GM18526 (cell line): ENCODE measurements around the gene ITLN2.

Experiments
- POLR2A ChIP-seq: IDR thresholded peaks from 3 replicates; pipeline ENCODE4 v1.6.1; 2011; ENCODE audit not compliant: insufficient read length; ENCODE audit errors: extremely low read depth

ITLN2 gene

DNA sequence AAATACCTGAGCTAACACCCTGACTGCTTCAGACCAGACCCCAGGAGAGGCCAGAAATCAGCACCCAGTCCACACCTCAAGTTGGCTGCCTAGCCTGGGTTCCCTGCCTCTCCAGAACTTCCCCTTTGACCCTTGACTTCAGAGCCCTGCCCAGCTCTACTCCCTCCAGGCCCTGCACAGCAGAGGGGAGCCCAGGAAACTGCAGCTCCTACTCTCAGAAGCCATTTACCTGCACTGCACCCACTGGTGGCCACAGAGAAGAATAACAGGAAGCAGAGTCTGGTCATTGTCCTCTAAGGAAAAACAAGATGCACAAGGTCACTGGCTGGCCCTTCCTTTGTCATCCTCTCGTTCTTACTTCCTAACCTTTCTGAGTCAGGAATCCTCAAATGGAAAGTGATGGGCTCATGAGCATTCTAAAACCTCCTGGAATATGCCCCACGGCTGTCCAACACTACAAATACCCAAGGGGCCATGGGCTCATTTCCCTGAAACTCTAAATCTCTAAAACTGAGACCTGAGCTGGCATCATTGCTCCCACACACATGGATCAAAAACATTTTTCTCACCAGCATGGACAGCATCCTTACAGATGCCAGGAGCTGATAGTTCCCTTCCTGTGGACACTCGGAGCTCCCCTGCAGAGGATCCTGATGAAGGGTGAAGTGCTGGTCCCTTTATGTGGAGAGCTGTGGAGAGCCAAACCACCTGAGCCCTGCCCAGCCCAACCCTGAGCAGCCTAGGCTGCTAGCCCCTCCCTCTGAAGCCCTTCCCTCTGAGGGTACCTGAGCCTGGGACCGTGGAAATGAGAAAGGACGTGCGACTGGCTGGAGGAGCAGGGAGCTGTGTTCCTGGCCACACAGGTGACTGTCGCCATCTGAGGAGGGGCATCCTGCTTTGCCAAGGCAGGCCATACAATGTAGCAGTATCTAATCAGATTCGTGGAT lies at the start of gene ITLN2:
ITLN2 (minus strand) TSS at position 652 of the 947 bp plus-strand sequence; CDS start at position 584, 68 bp downstream.
- TF ChIP-seq POLR2A: no peak

DNA sequence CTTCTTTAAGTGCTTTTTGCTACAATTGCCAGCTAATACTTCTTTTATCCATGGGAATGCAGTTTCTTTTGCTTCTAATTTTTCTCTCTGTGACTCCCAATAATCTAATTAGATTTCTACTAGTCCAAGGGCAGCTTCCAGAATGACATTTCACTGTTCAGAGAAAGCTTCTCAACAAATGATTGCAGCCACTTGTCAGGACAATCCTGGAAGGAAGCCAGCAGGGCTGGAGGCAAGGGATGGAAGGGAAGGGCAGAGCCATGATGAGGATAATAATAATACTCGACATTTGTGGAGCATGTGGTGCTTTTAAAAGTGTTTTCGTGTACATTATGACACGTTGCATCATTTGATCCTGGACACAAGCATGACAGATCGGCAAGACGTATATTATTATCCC lies 46.9 kb upstream of the ITLN2 start:
- no peak for TF ChIP-seq POLR2A

DNA sequence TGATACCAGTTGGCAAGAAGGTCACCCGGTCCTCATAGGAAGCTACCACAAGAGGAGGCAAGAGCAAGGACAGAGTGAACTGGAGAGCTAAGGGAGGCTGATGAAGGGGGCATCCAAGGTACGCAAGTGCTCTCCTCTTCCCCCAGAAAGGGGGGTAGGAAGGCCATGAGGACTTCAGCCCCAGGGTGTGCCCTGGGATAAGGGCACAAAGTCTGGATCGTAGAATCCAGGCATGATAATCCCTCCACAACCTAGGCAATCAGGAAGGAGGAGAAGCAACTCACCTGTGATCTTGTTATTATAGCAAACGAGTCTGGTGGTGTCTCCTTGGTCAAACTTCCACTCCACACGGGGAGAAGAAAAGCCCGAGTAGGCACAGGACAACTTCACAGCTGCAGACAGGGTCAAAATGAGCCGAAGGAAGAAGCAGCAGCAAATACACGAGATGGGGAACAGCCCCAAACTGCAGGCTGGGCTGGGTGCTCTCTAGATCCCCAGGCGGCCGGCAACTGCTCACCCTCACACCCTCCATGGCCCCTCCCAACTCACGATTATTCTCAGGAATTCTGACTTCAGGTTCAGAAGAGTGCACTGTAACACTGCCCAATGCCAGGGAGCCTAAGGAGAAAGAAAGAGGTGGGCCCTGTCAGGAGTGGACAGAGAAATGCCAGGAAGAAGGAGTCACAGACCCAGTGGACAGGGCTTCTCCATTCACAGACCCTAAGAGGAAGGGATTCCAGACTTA lies 46.3 kb upstream of the ITLN2 start:
- TF ChIP-seq POLR2A: no peak

DNA sequence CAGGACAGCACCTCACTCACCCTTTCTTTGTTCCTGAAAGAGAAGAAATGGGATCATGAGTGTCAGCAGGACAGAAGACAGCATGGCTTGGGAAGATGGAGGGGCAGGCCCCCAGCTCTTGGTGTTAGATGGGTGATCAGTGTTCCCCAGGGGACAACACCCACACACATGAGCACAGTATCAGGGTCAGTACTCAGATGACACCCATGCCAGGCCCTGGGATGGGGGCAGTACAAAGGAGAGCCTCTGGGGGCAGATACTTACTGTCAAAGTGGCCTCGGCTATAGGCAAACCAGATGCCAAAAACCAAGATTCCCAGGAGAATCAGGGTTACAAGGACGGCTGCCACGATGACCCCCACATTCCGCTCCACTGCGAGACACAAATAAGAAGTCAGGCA lies 44.8 kb upstream of the ITLN2 start:
- no peak for TF ChIP-seq POLR2A

DNA sequence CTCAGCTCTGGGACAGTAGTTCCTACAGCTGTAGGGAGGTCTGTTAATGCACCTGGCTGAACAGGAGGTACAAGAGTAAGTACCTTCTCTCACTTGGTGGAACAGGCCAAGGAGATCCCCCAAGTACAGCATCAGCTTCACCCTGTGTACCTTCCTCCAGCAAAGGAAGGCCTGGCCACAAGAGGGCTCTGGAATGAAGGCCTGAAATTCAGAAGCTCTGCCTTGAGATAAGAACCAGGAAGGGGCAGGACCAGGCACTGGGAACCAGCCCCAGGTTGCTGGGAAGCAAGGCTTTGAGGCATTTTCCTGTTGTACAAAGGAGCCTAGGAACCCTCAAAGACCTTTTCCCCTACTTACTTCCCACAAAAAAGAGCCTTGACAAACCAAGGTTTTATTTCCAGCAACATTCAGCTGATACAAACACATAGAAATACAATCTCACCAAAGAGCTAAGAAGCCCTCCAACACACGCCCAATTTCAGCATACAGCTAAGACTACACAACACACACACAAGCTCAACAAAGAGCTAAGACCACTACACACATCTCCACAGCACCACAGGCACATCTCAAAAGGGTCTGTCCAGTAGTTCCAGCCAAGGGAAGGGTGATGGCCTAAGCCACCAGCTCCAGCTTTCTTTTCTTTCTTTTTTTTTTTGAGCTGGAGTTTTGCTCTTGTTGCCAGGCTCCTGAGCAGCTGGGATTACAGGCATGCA lies 42.9 kb upstream of the ITLN2 start:
- TF ChIP-seq POLR2A: no peak

DNA sequence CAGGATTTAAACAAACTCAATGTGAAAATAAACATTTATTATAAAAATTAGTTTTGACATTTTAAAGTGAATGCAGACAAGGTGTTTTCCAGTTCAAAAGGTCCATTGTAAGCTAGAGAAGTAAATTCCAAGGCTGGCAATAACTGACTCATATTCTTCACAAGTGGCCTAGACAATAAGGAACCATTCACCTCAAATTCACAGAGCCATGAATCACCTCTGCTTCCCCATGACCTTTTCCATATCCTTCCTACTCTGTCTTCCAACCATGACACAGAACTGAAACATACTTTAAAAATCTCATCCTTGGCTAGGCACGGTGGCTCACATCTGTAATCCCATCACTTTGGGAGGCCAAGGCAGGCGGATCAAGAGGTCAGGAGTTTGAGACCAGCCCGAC lies 41.6 kb upstream of the ITLN2 start:
- TF ChIP-seq POLR2A: no peak

DNA sequence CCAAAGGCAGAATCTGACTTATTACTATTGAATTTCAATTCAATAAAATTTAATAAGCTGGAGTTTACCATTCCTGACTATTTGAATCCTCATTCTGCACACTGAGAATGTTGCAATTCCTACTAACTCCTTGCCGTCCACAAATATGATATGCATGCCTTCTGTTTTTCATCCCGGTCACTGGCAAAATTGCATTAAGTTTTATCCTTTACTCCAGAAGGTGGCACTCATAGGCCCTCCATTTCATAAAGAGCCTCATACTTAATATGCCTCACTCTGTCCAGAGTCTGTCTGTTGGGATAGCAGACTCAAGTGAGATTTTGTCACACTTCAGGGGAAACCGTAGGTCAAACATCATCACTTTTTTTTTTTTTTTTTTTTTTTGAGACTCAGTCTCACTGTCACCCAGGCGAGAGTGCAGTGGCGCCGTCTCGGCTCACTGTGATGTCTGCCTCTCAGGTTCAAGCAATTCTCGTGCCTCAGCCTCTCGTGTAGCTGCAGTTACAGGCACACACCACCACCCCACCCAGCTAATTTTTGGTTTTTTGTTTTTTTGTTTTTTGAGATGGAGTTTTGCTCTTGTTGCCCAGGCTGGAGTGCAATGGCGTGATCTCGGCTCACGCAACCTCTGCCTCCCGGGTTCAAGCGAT lies 39.1 kb upstream of the ITLN2 start:
- no peak for TF ChIP-seq POLR2A

DNA sequence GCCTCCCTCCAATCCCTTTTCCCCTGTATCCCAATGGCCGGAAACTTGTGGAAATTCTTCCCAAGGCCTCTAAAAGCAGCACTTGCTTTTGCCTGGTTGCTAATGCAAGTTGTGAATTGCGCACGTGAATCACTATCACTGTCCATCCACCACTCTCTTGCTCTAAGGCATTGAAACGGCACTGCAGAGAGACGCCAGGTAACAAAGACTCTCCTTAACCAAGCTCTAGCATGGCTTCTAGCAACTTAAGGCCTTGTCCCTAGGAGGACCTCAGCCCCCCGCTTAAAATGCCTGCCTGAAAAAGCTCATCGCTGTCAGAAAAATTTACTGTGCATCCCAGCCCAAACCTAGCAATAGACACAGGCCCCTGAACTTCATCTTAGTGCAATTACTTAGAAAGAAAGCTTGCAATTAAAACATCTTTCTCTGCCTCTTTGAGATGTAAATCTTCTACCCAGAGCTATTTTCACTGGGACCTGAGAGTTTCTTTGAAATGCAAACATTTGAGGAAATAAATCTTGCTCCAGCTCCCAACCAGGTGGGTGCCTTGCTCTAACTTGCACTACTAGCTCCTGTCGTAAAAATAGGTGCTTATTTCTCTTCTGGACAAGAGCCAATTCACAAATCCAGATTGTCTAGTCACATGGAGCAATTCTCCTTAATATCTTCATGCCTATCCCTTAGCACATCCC lies 32.9 kb upstream of the ITLN2 start:
- TF ChIP-seq POLR2A: no peak

DNA sequence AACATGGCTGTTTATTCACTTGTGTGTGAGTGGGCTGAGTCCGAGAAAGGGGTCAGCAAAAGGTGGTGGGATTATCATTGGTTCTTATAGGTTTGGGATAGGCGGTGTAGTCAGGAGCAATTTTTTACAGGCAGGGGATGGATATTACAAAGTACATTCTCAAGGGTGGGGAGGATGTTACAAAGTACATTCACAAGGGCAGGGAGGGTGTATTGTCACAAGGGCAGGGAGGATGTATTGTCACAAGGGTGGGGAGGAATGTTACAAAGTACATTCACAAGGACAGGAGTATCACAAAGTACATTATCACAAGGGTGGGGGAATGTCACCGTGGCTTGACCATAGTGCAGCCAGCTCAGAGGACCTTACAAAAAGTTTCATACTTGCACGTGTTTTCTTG lies 31.1 kb upstream of the ITLN2 start:
- TF ChIP-seq POLR2A: no peak

DNA sequence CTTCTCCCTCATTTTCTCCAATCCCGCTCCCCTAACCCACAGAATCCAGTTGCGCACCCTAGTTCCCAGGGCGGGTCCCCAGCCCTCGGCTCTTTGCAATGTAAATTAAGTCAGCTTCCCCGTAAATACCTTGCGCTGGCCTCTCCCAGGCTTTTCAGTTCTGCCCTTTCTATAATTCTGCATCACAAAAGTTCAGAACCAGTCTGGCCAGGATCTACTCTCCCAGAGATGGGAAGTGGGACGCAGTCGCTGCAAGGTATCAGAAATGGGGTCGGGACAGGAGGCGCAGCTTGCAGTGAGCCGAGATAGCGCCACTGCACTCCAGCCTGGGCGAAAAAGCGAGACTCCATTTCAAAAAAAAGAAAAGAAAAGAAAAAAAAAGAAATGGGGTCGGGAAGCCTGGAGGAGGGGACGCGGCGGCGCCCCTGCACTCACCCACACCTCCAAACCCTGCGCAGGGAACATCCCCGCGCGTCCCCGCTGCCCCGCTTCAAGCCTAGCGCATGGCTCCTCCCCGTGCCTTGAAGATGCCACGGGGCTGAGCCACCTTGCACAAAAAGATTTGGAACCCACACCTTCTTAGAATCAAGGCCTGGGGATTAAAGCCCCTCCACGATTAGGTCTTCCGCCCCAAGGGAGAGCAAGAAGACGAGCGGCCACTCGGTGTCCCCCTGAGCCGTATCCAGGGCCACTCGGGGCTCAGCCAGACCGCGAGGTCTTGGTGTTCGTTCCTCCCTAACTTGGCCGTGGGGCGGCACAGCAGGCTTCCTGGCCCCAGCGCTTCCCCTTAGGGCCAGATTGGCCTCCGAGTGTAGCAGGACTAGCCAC lies 27.2 kb upstream of the ITLN2 start:
- TF ChIP-seq POLR2A: no peak

DNA sequence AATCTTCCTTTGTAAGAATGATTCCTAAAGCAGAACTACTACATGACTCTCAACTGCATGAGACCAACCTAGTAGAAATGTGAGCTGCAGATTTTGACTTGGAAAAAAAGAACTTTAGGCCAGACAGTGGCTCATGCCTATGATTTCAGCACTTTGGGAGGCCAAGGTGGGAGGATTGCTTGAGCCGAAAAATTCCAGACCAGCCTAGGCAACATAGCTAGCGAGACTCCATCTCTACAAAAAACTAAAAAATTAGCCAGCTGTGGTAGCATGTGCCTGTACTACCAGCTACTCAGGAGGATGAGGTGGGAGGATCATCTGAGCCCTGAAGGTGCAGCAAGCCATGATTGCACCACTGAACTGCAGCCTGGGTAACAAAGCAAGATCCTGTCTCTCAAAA lies 24.7 kb upstream of the ITLN2 start:
- no peak for TF ChIP-seq POLR2A

DNA sequence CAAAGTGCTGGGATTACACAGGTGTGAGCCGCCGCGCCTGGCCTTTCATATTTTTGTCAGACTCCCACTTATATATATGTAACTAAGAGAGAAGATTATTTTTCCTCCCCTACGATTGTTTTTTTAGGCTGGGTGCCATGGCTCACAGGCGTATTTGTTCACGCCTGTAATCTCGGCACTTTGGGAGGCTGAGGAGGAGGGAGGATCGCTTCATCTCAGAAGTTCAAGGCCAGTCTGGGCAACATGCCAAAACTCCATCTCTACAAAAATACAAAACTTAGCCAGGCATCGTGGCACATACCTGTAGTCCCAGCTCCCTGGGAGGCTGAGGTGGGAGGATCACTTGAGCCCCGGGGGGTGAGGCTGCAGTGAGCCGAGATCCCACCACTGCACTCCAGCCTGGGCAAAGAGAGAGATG lies 23.9 kb upstream of the ITLN2 start:
- TF ChIP-seq POLR2A: no peak

DNA sequence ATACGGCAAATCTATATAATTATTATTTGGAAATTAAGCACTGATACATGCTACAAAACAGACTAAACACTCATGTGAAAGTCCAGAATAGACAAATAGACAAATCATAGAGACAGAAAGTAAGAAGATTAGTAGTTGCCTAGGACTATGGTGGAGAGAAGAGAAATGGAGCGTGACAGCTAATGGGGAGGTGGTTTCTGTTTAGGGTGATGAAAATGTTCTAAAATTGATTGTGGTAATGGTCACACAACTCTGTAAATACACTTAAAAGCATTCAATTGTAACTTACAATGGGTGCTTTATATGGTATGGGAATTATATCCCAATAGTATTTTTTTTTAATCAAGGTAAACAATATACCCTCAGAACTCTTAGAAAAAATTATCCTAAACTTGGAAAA lies 20.4 kb upstream of the ITLN2 start:
- no peak for TF ChIP-seq POLR2A

DNA sequence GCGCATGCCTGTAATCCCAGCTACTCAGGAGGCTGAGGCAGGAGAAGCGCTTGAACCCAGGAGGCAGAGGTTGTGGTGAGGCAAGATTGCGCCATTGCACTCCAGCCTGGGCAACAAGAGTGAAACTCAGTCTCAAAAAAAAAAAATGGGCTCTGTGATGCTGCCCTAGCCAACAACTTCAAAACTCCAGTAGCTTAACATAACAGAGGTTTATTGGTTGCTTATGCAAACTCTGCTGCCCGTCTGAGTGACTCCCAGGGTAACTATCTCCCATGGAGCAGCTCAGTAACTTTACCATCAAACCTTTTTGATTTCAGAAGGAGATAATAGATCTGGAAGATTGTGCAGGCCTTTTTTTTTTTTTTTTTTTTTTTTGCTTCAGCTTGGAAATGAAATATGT lies 18.9 kb upstream of the ITLN2 start:
- no peak for TF ChIP-seq POLR2A
